ENCODE measurements around the gene PHACTR1.

The PHACTR1 gene

DNA sequence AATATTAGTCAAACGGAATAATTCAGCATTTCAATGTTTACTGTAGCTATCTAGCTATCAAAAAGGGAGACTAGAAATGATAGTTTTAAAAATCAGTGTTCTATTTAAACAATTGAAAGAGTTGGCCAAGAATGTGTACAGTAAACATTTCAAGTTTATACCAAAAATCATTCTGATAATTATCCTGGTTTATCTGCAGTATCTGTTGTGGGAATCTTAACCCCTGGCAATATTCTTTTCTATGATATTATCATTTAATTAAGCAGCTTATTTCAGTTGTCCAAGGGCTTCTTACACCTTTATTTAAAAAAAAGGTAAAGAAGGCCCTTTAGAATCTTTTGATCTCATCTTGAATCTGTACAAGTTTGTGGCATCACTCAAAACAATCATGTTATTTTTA, 125.1 kb downstream of the PHACTR1 start:
- DNase-seq, result no peak
- intact Hi-C loops (cut with DNase I), result no loop called here

- DNase-seq, result no peak
- intact Hi-C loops (cut with DNase I), result no loop called here
Observed at GRCh38 chr6:12842114-12842513, 125.5 kb downstream of the PHACTR1 start.

DNA sequence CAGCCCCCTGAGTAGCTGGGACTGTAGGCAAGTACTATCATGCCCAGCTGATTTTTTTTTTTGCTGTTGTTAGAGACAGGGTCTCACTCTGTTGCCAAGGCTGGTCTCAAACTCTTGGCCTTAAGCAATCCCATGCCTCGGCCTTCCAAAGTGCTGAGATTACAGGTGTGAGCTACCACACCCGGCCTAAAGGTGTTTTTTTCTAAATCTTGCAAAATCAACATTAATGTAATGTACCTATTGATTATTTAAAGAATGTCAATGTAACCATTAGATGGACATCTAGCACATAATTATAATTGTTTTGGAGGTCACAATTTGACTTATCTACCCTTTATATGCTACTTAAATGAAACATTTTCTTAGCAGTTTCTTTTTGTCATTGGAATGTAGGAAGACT, 126.1 kb downstream of the PHACTR1 start:
- intact Hi-C loops (cut with DNase I), result no loop called here
- DNase-seq, result no peak

DNA sequence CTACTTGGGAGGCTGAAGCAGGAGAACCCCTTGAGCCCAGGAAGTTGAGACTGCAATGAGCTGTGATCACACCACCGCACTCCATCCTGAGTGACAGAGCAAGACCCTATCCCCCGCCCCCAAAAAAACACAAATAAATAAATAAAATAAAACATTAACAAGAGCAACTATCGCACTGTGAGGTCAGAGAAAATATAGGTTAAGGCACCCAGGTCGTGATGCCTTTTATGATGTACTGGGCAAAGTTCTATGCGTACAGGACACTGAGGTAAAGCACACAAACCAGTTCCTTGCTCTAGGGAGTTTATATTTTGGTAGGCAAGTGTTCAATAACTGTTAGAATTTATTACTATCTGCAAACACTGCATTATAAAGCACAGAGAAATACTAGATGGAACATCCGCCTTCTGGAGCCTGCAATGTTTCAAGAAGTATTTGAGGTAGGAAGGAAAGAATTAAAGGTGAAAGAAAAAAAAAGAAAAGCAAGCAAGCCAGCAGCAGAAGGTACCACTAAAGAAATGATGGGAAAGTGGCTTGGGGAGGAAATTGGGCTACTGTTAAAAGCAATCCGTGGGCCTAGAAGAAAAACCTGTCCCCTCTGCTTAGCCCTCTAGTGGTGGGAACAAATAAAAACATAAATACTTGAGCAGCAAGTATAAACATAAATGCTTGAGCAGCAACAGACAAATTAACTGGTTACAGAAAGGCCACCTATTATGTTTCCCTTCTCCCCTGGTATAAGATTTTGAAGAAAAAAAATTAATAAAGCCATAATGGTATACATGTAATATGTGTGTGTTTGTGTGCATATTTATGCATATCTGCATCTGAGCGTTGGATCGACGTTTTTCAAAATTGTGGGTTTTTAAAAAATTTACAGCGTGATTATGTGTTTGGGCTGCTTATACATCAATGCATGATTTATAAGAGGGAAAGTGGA, 128.0 kb downstream of the PHACTR1 start:
- intact Hi-C loops (cut with DNase I), result no loop called here

GRCh38 chr6:12845224-12846004, 128.8 kb downstream of the PHACTR1 start:
- intact Hi-C loops (cut with DNase I), result no loop called here
- DNase-seq, result no peak

More for the DNA sequence above, 128.0 kb downstream of the PHACTR1 start:
- no peak for DNase-seq

- intact Hi-C loops (cut with DNase I), result no loop called here
- DNase-seq, result no peak
Observed at GRCh38 chr6:12848964-12849808, 132.6 kb downstream of the PHACTR1 start.

DNA sequence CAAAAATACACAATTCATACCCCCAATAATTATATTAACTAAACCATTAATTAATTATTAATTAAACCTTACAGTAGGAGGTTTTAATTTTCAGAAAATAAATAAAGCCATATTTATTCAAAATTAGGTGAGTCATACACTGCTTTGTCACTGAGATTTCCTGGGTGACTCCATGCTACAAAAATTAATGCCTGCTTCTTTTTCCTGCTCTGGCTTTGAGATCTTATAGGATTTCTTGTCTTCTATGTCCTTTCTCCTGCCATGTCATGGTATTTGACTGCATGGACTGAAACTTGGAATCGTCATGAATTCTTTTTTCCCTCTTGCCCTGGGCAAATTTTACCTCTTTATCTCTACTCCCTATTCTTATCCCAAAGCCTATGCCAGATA, 133.2 kb downstream of the PHACTR1 start:
- intact Hi-C loops (cut with DNase I), result no loop called here
- DNase-seq, result no peak

DNA sequence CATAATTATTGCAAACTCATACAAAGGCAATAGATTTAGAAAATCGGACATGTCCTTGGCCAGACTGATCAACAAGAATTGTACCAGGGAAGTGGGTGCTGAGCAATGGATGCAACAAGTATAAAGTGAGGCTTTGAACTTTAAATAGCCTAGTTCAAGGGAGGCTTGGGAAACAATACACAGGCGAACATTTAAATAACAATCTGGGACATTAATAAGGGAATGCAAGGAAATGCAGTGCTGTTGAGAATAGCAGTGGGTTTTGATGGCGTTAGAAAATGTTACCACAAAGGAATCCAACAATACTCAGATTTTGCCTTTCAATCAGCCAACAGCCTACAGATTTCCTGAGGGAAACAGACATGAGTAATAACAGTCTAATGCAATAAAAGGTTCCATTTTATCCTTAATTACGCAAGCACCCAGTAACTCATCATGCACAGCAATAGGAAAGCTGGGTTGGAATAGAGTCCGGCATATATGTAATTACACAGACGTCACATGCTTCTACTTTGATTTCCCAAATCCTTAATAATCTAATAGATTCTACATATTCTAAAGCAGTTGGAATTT, 134.6 kb downstream of the PHACTR1 start:
- intact Hi-C loops (cut with DNase I), result no loop called here
- DNase-seq, result no peak

DNA sequence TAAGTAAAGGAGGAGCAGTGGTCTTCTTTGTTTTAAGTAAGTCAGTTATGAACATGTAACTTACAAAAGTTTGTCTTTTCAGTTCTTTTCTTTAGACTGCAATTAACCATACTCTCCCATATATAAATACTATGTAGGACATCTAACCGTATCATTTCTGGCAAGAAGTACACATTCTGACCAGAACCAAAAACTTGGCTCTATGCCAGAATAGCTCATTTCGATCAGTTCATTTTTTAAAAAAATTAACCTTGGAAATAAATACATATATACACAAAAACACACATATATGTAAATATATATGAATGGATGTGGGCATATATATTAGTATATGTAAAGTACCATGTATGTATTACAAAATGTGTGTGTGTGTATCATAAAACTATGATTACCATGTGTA, 145.0 kb downstream of the PHACTR1 start:
- intact Hi-C loops (cut with DNase I), result no loop called here
- no peak for DNase-seq

GRCh38 chr6:12865117-12865516, 148.6 kb downstream of the PHACTR1 start:
- no peak for DNase-seq
- intact Hi-C loops (cut with DNase I), result no loop called here

DNA sequence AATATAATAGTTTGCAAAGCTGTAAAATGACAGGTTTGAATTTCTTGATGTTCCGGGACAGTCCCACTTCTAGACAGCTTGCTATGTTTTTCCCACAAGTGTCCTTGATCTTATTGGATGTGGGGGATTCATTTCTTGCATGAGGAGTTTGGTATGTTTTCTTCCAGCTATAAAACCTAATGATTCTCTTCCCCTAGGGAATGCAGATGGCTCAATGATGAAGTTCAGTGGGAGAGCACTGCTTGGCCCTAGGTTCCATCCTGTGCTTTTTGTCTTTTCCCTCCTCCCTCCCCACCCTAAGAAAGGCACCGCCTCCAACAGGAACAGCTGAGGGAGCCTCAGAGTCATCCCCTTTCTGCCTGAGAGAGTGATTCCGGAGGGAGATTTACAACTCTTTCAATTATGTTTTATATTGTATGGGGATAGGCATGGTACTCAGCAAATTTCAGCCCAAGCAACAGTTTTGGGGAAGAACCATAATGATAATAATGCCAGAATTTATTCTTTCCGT, 149.2 kb downstream of the PHACTR1 start:
- peak in 11 of 42 donors; percentile 17 to 59 (median 32) for DNase-seq
- intact Hi-C loops (cut with DNase I), result no loop called here

- intact Hi-C loops (cut with DNase I), result no loop called here
- peak in 31 of 42 donors; percentile 9 to 83 (median 53) for DNase-seq
Observed at GRCh38 chr6:12866422-12867029, 150.0 kb downstream of the PHACTR1 start.

- no peak for DNase-seq
- intact Hi-C loops (cut with DNase I), result no loop called here
Observed at GRCh38 chr6:12869816-12870432, 153.4 kb downstream of the PHACTR1 start.

GRCh38 chr6:12873691-12874090, 157.1 kb downstream of the PHACTR1 start:
- DNase-seq, result no peak
- intact Hi-C loops (cut with DNase I), result no loop called here

- DNase-seq, result no peak
- intact Hi-C loops (cut with DNase I), result no loop called here
Observed at GRCh38 chr6:12875051-12875450, 158.5 kb downstream of the PHACTR1 start.

GRCh38 chr6:12878741-12879140, 162.2 kb downstream of the PHACTR1 start:
- no peak for DNase-seq
- intact Hi-C loops (cut with DNase I), result no loop called here

DNA sequence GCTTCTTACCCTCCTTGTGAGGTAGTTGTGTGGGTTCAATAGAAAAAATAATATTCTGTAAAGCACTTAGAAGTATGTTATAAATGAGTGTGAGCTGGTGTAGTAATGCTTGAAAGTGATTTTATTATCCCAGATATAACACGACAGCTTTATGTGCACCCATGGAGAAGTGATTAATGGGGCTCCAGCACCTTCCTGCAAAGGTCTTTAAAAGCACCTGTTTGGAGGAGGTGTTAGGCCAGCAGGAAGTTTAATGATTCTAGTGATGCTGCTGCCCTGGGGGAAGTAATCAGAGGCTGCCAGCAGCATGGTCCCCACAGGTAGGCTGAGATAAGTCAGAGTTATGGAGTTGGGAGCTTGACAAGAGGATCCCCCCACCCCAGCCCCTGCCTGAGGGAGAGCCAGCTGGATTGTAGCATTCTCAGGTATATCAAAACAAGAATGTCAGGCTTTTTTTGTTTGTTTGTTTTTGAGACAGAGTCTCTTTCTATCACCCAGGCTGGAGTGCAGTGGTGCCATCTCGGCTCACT, 166.3 kb downstream of the PHACTR1 start:
- intact Hi-C loops (cut with DNase I), result no loop called here
- no peak for DNase-seq

- intact Hi-C loops (cut with DNase I), result no loop called here
- peak in 4 of 42 donors; percentile 35 to 54 (median 38) for DNase-seq
Observed at GRCh38 chr6:12884983-12885382, 168.4 kb downstream of the PHACTR1 start.

Data from head of caudate nucleus (tissue), 42 donors.